ENCODE measurements around the gene PSMD7.

The PSMD7 gene

GRCh38 chr16:74290356-74290755 is 6.3 kb upstream of the PSMD7 start:
- no peak for TF ChIP-seq TAF1 (IDR thresholded peaks at IDR 0.05; ENCODE audit: borderline replicate concordance, insufficient read depth, low read length)
- no peak for TF ChIP-seq POLR2AphosphoS5 (IDR thresholded peaks at IDR 0.05; ENCODE audit: low read depth, low read length)
- TF ChIP-seq FOXP2 (optimal IDR thresholded peaks at IDR 0.05; ENCODE audit: borderline replicate concordance, extremely low read depth, extremely low read length, insufficient read depth), result no peak
- no peak for TF ChIP-seq SIN3A (IDR thresholded peaks at IDR 0.05; ENCODE audit: borderline replicate concordance, insufficient read depth, low read length)
- no peak for TF ChIP-seq REST (IDR thresholded peaks at IDR 0.05; ENCODE audit: insufficient read depth in 1 of 2, low read depth in 2 of 2, low read length in 2 of 2)

- no peak for TF ChIP-seq FOXP2 (optimal IDR thresholded peaks at IDR 0.05; ENCODE audit: borderline replicate concordance, extremely low read depth, extremely low read length, insufficient read depth)
- no peak for TF ChIP-seq SIN3A (IDR thresholded peaks at IDR 0.05; ENCODE audit: borderline replicate concordance, insufficient read depth, low read length)
- no peak for TF ChIP-seq POLR2AphosphoS5 (IDR thresholded peaks at IDR 0.05; ENCODE audit: low read depth, low read length)
- TF ChIP-seq TAF1 (IDR thresholded peaks at IDR 0.05; ENCODE audit: borderline replicate concordance, insufficient read depth, low read length), result no peak
- TF ChIP-seq REST (IDR thresholded peaks at IDR 0.05; ENCODE audit: insufficient read depth in 1 of 2, low read depth in 2 of 2, low read length in 2 of 2), result no peak
Observed at GRCh38 chr16:74291176-74291575, 5.4 kb upstream of the PSMD7 start.

GRCh38 chr16:74291577-74292208 is 4.9 kb upstream of the PSMD7 start:
- no peak for TF ChIP-seq FOXP2 (optimal IDR thresholded peaks at IDR 0.05; ENCODE audit: borderline replicate concordance, extremely low read depth, extremely low read length, insufficient read depth)
- TF ChIP-seq SIN3A (IDR thresholded peaks at IDR 0.05; ENCODE audit: borderline replicate concordance, insufficient read depth, low read length), result no peak
- no peak for TF ChIP-seq TAF1 (IDR thresholded peaks at IDR 0.05; ENCODE audit: borderline replicate concordance, insufficient read depth, low read length)

GRCh38 chr16:74296104-74296431 is 546 bp upstream of the PSMD7 start:
- TF ChIP-seq POLR2AphosphoS5 (IDR thresholded peaks at IDR 0.05; ENCODE audit: low read depth, low read length) (no peak), SIN3A (IDR thresholded peaks at IDR 0.05; ENCODE audit: borderline replicate concordance, insufficient read depth, low read length) (no peak), FOXP2 (optimal IDR thresholded peaks at IDR 0.05; ENCODE audit: borderline replicate concordance, extremely low read depth, extremely low read length, insufficient read depth) (no peak), TAF1 (IDR thresholded peaks at IDR 0.05; ENCODE audit: borderline replicate concordance, insufficient read depth, low read length) (no peak), REST (IDR thresholded peaks at IDR 0.05; ENCODE audit: insufficient read depth in 1 of 2, low read depth in 2 of 2, low read length in 2 of 2) (no peak)

- TF ChIP-seq TAF1 (IDR thresholded peaks at IDR 0.05; ENCODE audit: borderline replicate concordance, insufficient read depth, low read length), result no peak
- no peak for TF ChIP-seq REST (IDR thresholded peaks at IDR 0.05; ENCODE audit: insufficient read depth in 1 of 2, low read depth in 2 of 2, low read length in 2 of 2)
- TF ChIP-seq SIN3A (IDR thresholded peaks at IDR 0.05; ENCODE audit: borderline replicate concordance, insufficient read depth, low read length), result no peak
- no peak for TF ChIP-seq FOXP2 (optimal IDR thresholded peaks at IDR 0.05; ENCODE audit: borderline replicate concordance, extremely low read depth, extremely low read length, insufficient read depth)
- TF ChIP-seq POLR2AphosphoS5 (IDR thresholded peaks at IDR 0.05; ENCODE audit: low read depth, low read length), result no peak
Observed at GRCh38 chr16:74297145-74297665, 591 bp downstream of the PSMD7 start.
